Common myeloid progenitor, CD34-positive (primary cell): ENCODE measurements around the gene LRFN2.

Source experiments
- CTCF ChIA-PET: fragments of 350-600 bp; sonication (Branson Sonifier 250); formaldehyde crosslinking; loops from one replicate; lab custom pipeline; 2021; ENCODE audit warnings: antibody characterized with exemption; lab: Charles Lee
- POLR2A ChIA-PET: fragments of 350-600 bp; sonication (Branson Sonifier 250); formaldehyde crosslinking; loops from one replicate; lab custom pipeline; 2021; ENCODE audit warnings: antibody characterized with exemption; lab: Charles Lee
- DNase-seq, 3 donors: peaks; one replicate each; pipeline versions ENCODE4 v3.0.0 to v3.0.0-alpha.2; 2013
- H3K27ac ChIP-seq, 2 experiments: 1 replicate in 1 of 2; 2 replicates in 1 of 2; pipeline ENCODE4 v1.7.0; 2013; ENCODE audit warnings: inconsistent platforms in 2 of 2, low read length in 2 of 2, mild to moderate bottlenecking in 2 of 2, low read depth in 1 of 2, moderate library complexity in 1 of 2; ENCODE audit not compliant: severe bottlenecking in 2 of 2, insufficient read depth in 1 of 2, poor library complexity in 1 of 2
- H3K27me3 ChIP-seq, 5 experiments: replicated peaks in 2 of 5; 1 replicate in 3 of 5; 2 replicates in 2 of 5; pipeline versions ENCODE4 v1.6.1 to v1.7.0; 2013; ENCODE audit warnings: low read length in 4 of 5, mild to moderate bottlenecking in 2 of 5, moderate library complexity in 2 of 5, inconsistent platforms in 1 of 5; ENCODE audit not compliant: insufficient read depth in 5 of 5, control insufficient read depth in 4 of 5
- H3K36me3 ChIP-seq, 4 experiments: 1 replicate in 2 of 4; 2 replicates in 2 of 4; pipeline versions ENCODE4 v1.6.1 to v1.7.0; 2013; ENCODE audit warnings: low read length in 3 of 4, control low read depth in 1 of 4, mild to moderate bottlenecking in 1 of 4; ENCODE audit not compliant: control insufficient read depth in 4 of 4, insufficient read depth in 4 of 4
- H3K4me1 ChIP-seq, 4 experiments: 1 replicate in 3 of 4; 2 replicates in 1 of 4; pipeline versions ENCODE4 v1.6.1 to v1.7.1; 2013; ENCODE audit warnings: low read length in 3 of 4, mild to moderate bottlenecking in 3 of 4, control low read depth in 1 of 4, inconsistent platforms in 1 of 4, moderate library complexity in 1 of 4; ENCODE audit not compliant: control insufficient read depth in 4 of 4, insufficient read depth in 4 of 4; ENCODE audit errors: control extremely low read depth in 1 of 4
- H3K4me3 ChIP-seq, 7 experiments: 1 replicate in 4 of 7; 2 replicates in 3 of 7; pipeline versions ENCODE4 v1.5.1 to v1.7.0; 2013; ENCODE audit warnings: mild to moderate bottlenecking in 7 of 7, low read length in 6 of 7, moderate library complexity in 6 of 7, inconsistent platforms in 2 of 7, low read depth in 2 of 7, control low read depth in 1 of 7; ENCODE audit not compliant: insufficient read depth in 4 of 7, control insufficient read depth in 1 of 7; ENCODE audit errors: extremely low read depth in 1 of 7
- H3K9me3 ChIP-seq, 5 experiments: 1 replicate in 4 of 5; 2 replicates in 1 of 5; pipeline versions ENCODE4 v1.6.1 to v1.7.1; 2013; ENCODE audit warnings: low read length in 4 of 5, mild to moderate bottlenecking in 2 of 5, inconsistent platforms in 1 of 5, low read depth in 1 of 5, moderate library complexity in 1 of 5; ENCODE audit not compliant: control insufficient read depth in 4 of 5, insufficient read depth in 2 of 5; ENCODE audit errors: control extremely low read depth in 1 of 5
- WGBS: methylation state at CpG from one replicate; pipeline ENCODE4 v1.1.5; 2013; ENCODE audit not compliant: insufficient coverage; 5-methylcytosine and 5-hydroxymethylcytosine counted together

LRFN2 gene

DNA sequence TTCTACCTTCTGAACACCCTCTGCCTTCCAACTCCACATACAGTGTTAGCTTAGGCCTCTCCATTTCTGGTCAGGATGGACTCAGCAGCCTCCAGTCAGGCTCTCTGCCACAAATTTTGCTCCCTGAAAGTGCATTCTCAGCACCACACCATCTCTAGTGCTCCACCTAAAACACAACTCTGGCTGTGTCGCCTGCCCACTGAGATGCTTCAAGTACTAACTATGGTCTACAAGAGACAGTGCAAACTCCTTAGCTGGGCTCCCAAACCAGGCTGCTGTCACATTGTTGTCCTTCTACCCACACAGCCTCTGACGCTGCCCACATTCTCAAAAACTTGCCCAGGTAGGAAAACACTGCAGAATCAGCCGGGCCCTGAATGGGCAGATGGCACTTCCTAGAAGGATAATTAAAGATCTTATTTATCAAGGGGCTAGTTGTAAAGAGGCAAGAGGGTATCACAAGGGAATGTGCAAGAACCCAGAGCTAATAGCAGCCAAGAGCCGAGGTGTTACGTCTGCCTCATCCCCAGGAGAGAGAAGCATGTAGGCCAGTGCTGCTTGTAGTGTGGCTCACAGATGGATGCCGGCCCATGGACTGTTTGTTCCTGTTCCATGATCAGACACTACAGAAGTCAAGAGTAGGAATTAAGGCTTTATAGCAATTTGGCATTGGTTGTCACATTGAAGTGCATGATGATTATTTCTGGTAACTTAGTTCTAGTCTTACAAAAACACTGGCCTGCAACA lies 189.7 kb downstream of the LRFN2 start:
- H3K36me3 ChIP-seq: no peaks in the 10 kb centered on the region
- POLR2A ChIA-PET: no interaction called here
- H3K9me3 ChIP-seq: peaks cover 0 to 3% (median 0%) of the 10 kb centered on the region in 5 experiments
- H3K27me3 ChIP-seq: no peaks in the 10 kb centered on the region
- no peak for DNase-seq
- CTCF ChIA-PET: no interaction called here
- 91% methylated on average over 6 of the region's 6 CpGs for WGBS
- H3K4me3 ChIP-seq: no peak overlapping the region
- no peak overlapping the region for H3K27ac ChIP-seq
- no peaks in the 10 kb centered on the region for H3K4me1 ChIP-seq

DNA sequence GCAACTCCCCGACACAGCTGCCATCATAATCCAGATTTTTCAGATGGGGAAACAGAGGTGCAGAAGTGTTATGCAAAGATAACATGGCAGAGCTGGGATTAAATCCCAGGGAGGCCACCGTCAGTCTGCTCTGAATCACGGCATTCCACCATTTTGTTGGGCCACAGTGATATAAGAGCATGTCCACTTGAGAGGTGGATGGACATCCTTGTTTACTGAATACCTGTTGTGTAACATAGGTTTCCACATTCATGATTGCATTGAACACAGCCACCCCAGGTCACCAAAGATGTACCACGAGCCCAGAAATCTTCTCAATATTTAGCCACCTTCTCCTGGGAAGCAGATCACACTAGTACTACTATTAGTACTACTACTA lies 191.5 kb downstream of the LRFN2 start:
- Histone ChIP-seq H3K36me3 (no peaks in the 10 kb centered on the region), H3K27me3 (no peaks in the 10 kb centered on the region), H3K4me3 (no peak overlapping the region), H3K9me3 (no peaks in the 10 kb centered on the region), H3K27ac (no peak overlapping the region), H3K4me1 (no peaks in the 10 kb centered on the region)
- ChIA-PET POLR2A (no interaction called here), CTCF (no interaction called here)
- WGBS: 100% methylated on average over 4 of the region's 4 CpGs
- no peak for DNase-seq

DNA sequence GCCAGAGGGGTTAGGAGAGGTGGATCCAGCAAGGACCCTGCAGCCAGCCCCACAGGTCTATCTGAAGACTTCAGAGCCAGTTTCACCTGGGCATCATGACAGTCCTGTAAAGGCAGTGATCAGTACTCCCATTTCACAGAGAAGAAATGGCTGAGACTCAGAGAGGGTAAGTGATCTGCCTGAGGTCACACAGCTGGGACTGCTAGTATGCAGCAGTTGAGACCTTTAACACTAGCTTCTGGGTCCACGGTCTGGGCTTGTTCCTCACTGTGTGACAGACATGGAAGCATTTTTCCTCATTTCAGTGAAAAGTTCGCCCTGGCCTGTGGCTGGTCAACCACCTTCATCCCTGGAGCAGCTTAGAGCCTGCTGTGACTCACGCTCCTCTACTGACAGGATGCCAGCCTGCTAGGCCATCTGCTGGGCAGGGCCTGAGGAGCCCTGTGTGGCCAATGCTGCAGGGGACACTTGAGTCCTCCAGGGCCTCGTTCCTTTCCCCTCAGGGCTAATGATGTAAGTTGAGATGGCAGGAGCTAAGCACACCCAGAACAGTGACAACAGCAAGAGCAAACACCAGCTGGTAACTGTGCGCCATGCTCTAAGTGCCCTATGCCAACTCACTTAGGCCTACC lies 192.0 kb downstream of the LRFN2 start:
- Histone ChIP-seq H3K27ac (no peak overlapping the region), H3K36me3 (no peaks in the 10 kb centered on the region), H3K9me3 (no peaks in the 10 kb centered on the region), H3K4me3 (no peak overlapping the region), H3K27me3 (no peaks in the 10 kb centered on the region), H3K4me1 (no peaks in the 10 kb centered on the region)
- no peak for DNase-seq
- ChIA-PET CTCF (no interaction called here), POLR2A (no interaction called here)
- 63% methylated on average over 3 of the region's 5 CpGs for WGBS

DNA sequence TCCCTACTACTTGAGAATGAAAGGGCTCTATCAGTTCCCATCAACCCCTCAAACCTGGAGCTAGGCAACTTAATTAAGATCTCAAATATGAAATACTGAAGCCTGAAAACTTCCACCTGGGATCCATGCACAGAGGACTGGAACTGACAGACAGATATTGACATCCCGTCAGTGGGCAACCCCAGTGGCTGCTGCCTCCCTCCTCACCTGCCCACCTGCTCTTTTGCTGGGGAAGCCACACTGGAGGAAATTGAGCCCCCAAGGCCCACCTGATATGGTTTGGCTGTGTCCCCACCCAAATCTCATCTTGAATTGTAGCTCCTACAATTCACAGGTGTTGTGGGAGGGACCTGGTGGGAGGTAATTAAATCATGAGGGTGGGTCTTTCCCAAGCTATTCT lies 192.8 kb downstream of the LRFN2 start:
- ChIA-PET POLR2A (no interaction called here), CTCF (no interaction called here)
- Histone ChIP-seq H3K36me3 (no peaks in the 10 kb centered on the region), H3K4me1 (no peaks in the 10 kb centered on the region), H3K4me3 (no peak overlapping the region), H3K9me3 (no peaks in the 10 kb centered on the region), H3K27ac (no peak overlapping the region), H3K27me3 (no peaks in the 10 kb centered on the region)
- no peak for DNase-seq
- 100% methylated on average over 1 of the region's 1 CpG for WGBS

DNA sequence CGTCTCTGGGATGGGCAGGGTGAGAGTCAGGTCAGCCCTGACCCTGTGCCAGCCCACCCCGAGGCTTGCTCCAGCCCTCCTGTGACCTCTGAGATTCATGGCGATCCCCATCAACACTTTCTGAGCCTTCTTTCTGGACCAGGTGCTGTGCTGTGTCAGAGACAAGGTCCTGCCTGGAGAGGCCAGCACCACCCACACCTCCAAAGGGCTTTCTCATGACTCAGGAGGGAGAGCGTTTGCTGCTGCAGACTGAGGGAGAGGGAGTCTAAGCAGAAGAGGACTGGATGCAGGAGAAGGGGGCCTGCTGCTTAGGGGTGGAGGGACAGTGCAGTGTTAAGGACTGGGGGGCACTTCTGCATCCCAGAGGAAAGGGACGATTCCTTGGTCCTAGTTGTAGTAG lies 193.5 kb downstream of the LRFN2 start:
- no peak for DNase-seq
- Histone ChIP-seq H3K36me3 (no peaks in the 10 kb centered on the region), H3K4me3 (no peak overlapping the region), H3K27me3 (no peaks in the 10 kb centered on the region), H3K9me3 (no peaks in the 10 kb centered on the region), H3K27ac (no peak overlapping the region), H3K4me1 (no peaks in the 10 kb centered on the region)
- CTCF ChIA-PET: no interaction called here
- WGBS: 91% methylated on average over 4 of the region's 5 CpGs
- POLR2A ChIA-PET: no interaction called here

DNA sequence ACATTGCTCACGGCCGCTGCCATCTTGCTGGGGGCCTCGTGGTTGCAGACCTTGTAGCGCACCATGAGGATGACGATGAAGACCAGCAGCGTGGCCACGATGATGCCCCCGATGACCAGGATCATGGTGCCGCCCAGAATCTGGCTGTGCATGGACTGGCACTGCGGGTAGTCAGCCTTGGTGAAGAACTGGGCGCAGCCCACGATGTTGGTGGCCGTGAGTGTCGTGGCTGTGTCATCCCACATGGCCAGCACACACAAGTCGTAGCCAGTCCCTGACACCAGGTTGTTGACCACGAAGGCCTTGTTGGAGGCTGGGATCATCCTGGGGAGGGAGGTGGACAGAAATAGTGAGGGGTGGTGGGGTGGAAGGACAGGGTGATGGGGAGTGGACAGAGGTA lies 194.6 kb downstream of the LRFN2 start:
- ChIA-PET POLR2A (no interaction called here), CTCF (no interaction called here)
- Histone ChIP-seq H3K4me1 (no peaks in the 10 kb centered on the region), H3K27ac (no peak overlapping the region), H3K36me3 (no peaks in the 10 kb centered on the region), H3K9me3 (no peaks in the 10 kb centered on the region), H3K27me3 (no peaks in the 10 kb centered on the region), H3K4me3 (no peak overlapping the region)
- no peak for DNase-seq
- 98% methylated on average over 14 of the region's 16 CpGs for WGBS

DNA sequence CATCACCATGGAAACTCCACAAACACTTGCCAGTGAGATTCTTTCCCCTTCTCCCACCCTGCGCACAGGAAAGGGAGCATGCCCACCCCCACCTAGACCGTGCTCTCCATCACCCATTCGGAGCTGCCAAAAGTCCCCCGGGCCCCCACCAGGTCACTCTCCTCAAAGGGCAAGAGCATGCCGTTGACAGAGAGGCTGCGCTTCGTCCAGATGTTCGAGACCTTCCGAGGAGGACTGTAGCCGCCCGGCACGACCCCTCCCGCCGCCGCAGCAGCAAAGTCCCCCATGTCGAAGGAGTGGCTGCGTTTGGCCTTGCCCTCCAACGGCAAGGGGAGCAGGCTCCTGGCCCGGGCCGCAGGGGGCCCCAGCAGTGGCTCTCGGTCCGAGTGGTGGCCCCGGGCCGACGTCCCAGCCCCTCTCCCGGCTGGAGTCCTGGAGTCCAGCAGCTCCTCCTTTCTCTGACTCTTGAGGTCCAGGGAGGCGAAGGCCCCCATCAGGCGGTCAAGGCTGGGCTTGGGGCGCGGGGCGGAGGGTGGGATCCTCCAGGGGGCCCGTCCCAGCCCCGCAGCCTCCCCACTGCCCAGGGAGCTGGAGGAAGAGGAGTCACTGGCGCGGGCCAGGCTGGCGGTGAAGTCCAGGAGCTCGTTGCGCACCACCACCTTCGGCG lies 195.2 kb downstream of the LRFN2 start:
- WGBS: 94% methylated on average over 36 of the region's 40 CpGs
- POLR2A ChIA-PET: no interaction called here

More for the DNA sequence above, 195.2 kb downstream of the LRFN2 start:
- Histone ChIP-seq H3K4me1 (no peaks in the 10 kb centered on the region), H3K36me3 (no peaks in the 10 kb centered on the region), H3K4me3 (no peak overlapping the region), H3K9me3 (no peaks in the 10 kb centered on the region), H3K27ac (no peak overlapping the region), H3K27me3 (no peaks in the 10 kb centered on the region)
- CTCF ChIA-PET: no interaction called here
- DNase-seq: no peak
